H1 (cell line): Measurements from ENCODE around the gene IDI1. TPM values are rescaled to one million over a fixed set of nuclear protein-coding genes. Genes with fewer than 3 reads are reported as not detected.

ENCODE experiments used
- ASH2L ChIP-seq: fragments of 200-600, 300-600 bp; sonication (generic); IDR thresholded peaks from one replicate; pipeline ENCODE4 v1.7.1; 2017; ENCODE audit warnings: low read length
- EZH2 ChIP-seq: fragments of 200-600 bp; sonication (generic); IDR thresholded peaks from 2 replicates; pipeline ENCODE4 v1.7.1; 2012; ENCODE audit warnings: low read depth, mild to moderate bottlenecking, moderate library complexity, low read length, inconsistent platforms; ENCODE audit not compliant: severe bottlenecking
- JUN ChIP-seq: IDR thresholded peaks from 2 replicates; pipeline ENCODE4 v1.6.1; 2011; ENCODE audit warnings: low read depth, mild to moderate bottlenecking, improper control_type of control experiment, low read length
- NRF1 ChIP-seq: IDR thresholded peaks from 2 replicates; pipeline ENCODE4 v1.6.1; 2011; ENCODE audit warnings: mild to moderate bottlenecking, low read depth, low read length, improper control_type of control experiment
- RAD21 ChIP-seq, 2 experiments: IDR thresholded peaks in 1 of 2; conservative IDR thresholded peaks in 1 of 2; 2 replicates each; pipeline ENCODE4 v1.6.1; 2011; ENCODE audit warnings: low read depth in 2 of 2, low read length in 2 of 2, improper control_type of control experiment in 1 of 2, inconsistent platforms in 1 of 2, mild to moderate bottlenecking in 1 of 2, moderate library complexity in 1 of 2
- SIRT6 ChIP-seq: IDR thresholded peaks from one replicate; pipeline ENCODE4 v1.7.1; 2012; ENCODE audit warnings: low read length, inconsistent platforms
- SRF ChIP-seq: IDR thresholded peaks from 2 replicates; pipeline ENCODE4 v1.6.1; 2011; ENCODE audit warnings: mild to moderate bottlenecking, low read depth, low read length, moderate library complexity
- SUZ12 ChIP-seq: fragments of 200-600 bp; sonication (generic); IDR thresholded peaks from 2 replicates; pipeline ENCODE4 v1.6.1; 2012; ENCODE audit warnings: mild to moderate bottlenecking, inconsistent platforms, low read length, moderate library complexity, mixed read lengths
- ZNF274 ChIP-seq: IDR thresholded peaks from 2 replicates; pipeline ENCODE4 v1.7.0; 2012; ENCODE audit warnings: low read length, borderline replicate concordance; ENCODE audit errors: extremely low read depth
- polyA plus RNA-seq, 7 experiments: library from polyadenylated mRNA; depleted of rRNA in 3 of 7; stranded (reverse) in 5 of 7; unstranded in 2 of 7; fragments of >200 nt in 5 of 7; fragments of 200-250 nt in 2 of 7; gene quantifications; 1 replicate in 5 of 7; 2 replicates in 1 of 7; 4 replicates in 1 of 7; pipeline versions ENCODE4 v1.2.1 to v1.2.3, GENCODE V29; 2011 to 2013; ENCODE audit warnings: missing spikeins in 2 of 7, mixed read lengths in 2 of 7
- total RNA-seq: library from RNA; stranded (reverse); fragmentation: NEBNext Ultra II Directional; extraction: Animal tissue kit (Norgen Biotek cat#: 25700); gene quantifications from 2 replicates; pipeline ENCODE4 v1.2.1, GENCODE V29; 2021
- TF ChIP-seq, protein P1 (sequence below): fragments of 300-600 bp; sonication (generic); IDR thresholded peaks from 2 replicates; pipeline ENCODE4 v1.7.1; 2012; ENCODE audit warnings: low read length, moderate library complexity, mild to moderate bottlenecking, inconsistent platforms; ENCODE audit not compliant: insufficient replicate concordance

The IDI1 gene
- total and polyA plus RNA-seq, 2 of the 8 experiments (the other 6 are each of a cell fraction or from before 2014, with no cell fraction given), result 35.3 to 56.6 TPM

DNA sequence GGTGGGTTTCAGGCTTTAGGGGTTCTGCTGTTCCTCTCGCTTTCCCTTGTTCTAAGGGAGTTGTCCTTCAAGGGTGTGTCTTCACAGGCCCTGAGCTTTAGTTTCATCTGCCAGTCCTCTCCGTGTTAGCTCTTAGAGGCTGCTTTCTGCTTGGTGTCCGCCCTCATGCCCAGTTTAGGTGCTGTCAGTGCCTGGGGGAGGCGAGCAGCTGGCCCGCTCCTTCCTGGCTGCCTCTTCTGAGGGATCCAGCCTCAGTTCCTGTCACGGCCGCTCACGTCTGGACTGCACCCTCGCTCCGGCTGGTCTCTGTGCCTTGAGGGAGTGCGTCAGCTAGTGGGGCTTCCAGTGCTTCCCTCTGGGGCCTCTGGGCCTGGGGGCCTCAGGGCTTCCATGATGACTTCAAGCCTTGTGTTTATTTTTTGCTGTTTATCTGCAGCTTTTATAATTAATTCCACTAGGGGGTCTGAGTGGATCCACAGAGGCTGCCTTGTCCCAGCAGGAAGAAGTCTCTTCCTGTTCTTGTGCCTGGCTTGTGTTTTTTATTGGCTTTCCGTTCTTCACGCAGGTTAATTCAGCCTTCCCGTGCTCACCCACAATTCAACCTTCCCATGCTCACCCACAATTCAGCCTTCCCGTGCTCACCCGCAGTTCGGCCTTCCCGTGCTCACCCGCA is 40.2 kb upstream of the IDI1 start (continued):
- TF ChIP-seq SRF (no peak), SIRT6 (no peak), SUZ12 (no peak), EZH2 (no peak), JUN (no peak), ASH2L (no peak), NRF1 (no peak), ZNF274 (no peak), RAD21 (IDR thresholded peaks at IDR 0.05 in 1 of 2, conservative IDR thresholded peaks at IDR 0.05 in 1 of 2; ENCODE audit: low read depth in 2 of 2, low read length in 2 of 2) (no peak)
- TF ChIP-seq, protein P1, sequence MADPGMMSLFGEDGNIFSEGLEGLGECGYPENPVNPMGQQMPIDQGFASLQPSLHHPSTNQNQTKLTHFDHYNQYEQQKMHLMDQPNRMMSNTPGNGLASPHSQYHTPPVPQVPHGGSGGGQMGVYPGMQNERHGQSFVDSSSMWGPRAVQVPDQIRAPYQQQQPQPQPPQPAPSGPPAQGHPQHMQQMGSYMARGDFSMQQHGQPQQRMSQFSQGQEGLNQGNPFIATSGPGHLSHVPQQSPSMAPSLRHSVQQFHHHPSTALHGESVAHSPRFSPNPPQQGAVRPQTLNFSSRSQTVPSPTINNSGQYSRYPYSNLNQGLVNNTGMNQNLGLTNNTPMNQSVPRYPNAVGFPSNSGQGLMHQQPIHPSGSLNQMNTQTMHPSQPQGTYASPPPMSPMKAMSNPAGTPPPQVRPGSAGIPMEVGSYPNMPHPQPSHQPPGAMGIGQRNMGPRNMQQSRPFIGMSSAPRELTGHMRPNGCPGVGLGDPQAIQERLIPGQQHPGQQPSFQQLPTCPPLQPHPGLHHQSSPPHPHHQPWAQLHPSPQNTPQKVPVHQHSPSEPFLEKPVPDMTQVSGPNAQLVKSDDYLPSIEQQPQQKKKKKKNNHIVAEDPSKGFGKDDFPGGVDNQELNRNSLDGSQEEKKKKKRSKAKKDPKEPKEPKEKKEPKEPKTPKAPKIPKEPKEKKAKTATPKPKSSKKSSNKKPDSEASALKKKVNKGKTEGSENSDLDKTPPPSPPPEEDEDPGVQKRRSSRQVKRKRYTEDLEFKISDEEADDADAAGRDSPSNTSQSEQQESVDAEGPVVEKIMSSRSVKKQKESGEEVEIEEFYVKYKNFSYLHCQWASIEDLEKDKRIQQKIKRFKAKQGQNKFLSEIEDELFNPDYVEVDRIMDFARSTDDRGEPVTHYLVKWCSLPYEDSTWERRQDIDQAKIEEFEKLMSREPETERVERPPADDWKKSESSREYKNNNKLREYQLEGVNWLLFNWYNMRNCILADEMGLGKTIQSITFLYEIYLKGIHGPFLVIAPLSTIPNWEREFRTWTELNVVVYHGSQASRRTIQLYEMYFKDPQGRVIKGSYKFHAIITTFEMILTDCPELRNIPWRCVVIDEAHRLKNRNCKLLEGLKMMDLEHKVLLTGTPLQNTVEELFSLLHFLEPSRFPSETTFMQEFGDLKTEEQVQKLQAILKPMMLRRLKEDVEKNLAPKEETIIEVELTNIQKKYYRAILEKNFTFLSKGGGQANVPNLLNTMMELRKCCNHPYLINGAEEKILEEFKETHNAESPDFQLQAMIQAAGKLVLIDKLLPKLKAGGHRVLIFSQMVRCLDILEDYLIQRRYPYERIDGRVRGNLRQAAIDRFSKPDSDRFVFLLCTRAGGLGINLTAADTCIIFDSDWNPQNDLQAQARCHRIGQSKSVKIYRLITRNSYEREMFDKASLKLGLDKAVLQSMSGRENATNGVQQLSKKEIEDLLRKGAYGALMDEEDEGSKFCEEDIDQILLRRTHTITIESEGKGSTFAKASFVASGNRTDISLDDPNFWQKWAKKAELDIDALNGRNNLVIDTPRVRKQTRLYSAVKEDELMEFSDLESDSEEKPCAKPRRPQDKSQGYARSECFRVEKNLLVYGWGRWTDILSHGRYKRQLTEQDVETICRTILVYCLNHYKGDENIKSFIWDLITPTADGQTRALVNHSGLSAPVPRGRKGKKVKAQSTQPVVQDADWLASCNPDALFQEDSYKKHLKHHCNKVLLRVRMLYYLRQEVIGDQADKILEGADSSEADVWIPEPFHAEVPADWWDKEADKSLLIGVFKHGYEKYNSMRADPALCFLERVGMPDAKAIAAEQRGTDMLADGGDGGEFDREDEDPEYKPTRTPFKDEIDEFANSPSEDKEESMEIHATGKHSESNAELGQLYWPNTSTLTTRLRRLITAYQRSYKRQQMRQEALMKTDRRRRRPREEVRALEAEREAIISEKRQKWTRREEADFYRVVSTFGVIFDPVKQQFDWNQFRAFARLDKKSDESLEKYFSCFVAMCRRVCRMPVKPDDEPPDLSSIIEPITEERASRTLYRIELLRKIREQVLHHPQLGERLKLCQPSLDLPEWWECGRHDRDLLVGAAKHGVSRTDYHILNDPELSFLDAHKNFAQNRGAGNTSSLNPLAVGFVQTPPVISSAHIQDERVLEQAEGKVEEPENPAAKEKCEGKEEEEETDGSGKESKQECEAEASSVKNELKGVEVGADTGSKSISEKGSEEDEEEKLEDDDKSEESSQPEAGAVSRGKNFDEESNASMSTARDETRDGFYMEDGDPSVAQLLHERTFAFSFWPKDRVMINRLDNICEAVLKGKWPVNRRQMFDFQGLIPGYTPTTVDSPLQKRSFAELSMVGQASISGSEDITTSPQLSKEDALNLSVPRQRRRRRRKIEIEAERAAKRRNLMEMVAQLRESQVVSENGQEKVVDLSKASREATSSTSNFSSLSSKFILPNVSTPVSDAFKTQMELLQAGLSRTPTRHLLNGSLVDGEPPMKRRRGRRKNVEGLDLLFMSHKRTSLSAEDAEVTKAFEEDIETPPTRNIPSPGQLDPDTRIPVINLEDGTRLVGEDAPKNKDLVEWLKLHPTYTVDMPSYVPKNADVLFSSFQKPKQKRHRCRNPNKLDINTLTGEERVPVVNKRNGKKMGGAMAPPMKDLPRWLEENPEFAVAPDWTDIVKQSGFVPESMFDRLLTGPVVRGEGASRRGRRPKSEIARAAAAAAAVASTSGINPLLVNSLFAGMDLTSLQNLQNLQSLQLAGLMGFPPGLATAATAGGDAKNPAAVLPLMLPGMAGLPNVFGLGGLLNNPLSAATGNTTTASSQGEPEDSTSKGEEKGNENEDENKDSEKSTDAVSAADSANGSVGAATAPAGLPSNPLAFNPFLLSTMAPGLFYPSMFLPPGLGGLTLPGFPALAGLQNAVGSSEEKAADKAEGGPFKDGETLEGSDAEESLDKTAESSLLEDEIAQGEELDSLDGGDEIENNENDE, result no peak
